K562 (cell line): ENCODE results near the gene KLK15. TPM values are rescaled to one million over a fixed set of nuclear protein-coding genes. Genes with fewer than 3 reads are reported as not detected.

Experiments
- CHD2 ChIP-seq: IDR thresholded peaks from 2 replicates; pipeline ENCODE4 v1.6.1; 2011; ENCODE audit warnings: low read depth, low read length
- ERF ChIP-seq: fragments of 450-650 bp; formaldehyde crosslinking; IDR thresholded peaks from 2 replicates; pipeline ENCODE4 v1.4.0; 2020; ENCODE audit warnings: mild to moderate bottlenecking, mixed read lengths
- NCOR1 ChIP-seq: fragments of 450-650 bp; IDR thresholded peaks from 2 replicates; pipeline ENCODE4 v1.6.1; 2016; ENCODE audit warnings: mild to moderate bottlenecking, moderate library complexity
- NONO ChIP-seq, 2 experiments: fragments of 200-400 bp in 1 of 2; fragments of 450-650 bp in 1 of 2; formaldehyde crosslinking in 1 of 2; IDR thresholded peaks; 2 replicates each; pipeline ENCODE4 v1.6.1; 2017; ENCODE audit warnings: low read depth in 2 of 2, mild to moderate bottlenecking in 2 of 2, moderate library complexity in 2 of 2, low read length in 1 of 2
- POLR2A ChIP-seq: fragments of 450-650 bp; conservative IDR thresholded peaks from 2 replicates; pipeline ENCODE4 v1.6.1; 2016
- PURB ChIP-seq: sonication (generic); formaldehyde crosslinking; IDR thresholded peaks from 2 replicates; pipeline ENCODE4 v1.9.0; 2021; ENCODE audit warnings: low read depth, mild to moderate bottlenecking, missing genetic modification reagents
- TAF1 ChIP-seq: IDR thresholded peaks from 2 replicates; pipeline ENCODE4 v1.6.1; 2011; ENCODE audit warnings: mild to moderate bottlenecking, low read length, moderate library complexity; ENCODE audit not compliant: insufficient read depth, control insufficient read depth, severe bottlenecking; ENCODE audit errors: extremely low read depth
- polyA plus RNA-seq, 8 experiments: library from polyadenylated mRNA; depleted of rRNA in 4 of 8; stranded (reverse) in 5 of 8; unstranded in 3 of 8; fragments of >200 nt; fragmentation: Nextera tagmentation in 2 of 8; fragmentation: Illumina TruSeq in 1 of 8; extraction: Ambion mirVana in 2 of 8; extraction: Trizol in 1 of 8; gene quantifications; 2 replicates each; pipeline versions ENCODE4 v1.2.1 to v1.2.3, GENCODE V29; 2011 to 2014; ENCODE audit warnings: inconsistent platforms in 1 of 8, missing spikeins in 1 of 8
- total RNA-seq, 7 experiments: library from RNA; depleted of rRNA in 6 of 7; stranded (reverse); fragments of >200 nt in 6 of 7; fragmentation: Illumina TruSeq in 2 of 7; extraction: Trizol in 2 of 7; gene quantifications; 2 replicates each; pipeline versions ENCODE4 v1.2.1 to v1.2.3, GENCODE V29; 2011 to 2021; ENCODE audit warnings: low replicate concordance in 1 of 7
- TF ChIP-seq, protein P1 (sequence below), 2 experiments: fragments of 450-650 bp; IDR thresholded peaks; 2 replicates each; pipeline ENCODE4 v1.6.1; 2016; ENCODE audit warnings: mild to moderate bottlenecking in 2 of 2, borderline replicate concordance in 1 of 2, low read depth in 1 of 2, moderate library complexity in 1 of 2
- TF ChIP-seq, protein P2 (sequence below): fragments of 450-650 bp; IDR thresholded peaks from 2 replicates; pipeline ENCODE4 v1.6.1; 2017; ENCODE audit warnings: antibody characterized with exemption, mild to moderate bottlenecking

Gene KLK15
- total and polyA plus RNA-seq, 9 of the 15 experiments (the other 6 are each of a cell fraction or from before 2014, with no cell fraction given): not detected

DNA sequence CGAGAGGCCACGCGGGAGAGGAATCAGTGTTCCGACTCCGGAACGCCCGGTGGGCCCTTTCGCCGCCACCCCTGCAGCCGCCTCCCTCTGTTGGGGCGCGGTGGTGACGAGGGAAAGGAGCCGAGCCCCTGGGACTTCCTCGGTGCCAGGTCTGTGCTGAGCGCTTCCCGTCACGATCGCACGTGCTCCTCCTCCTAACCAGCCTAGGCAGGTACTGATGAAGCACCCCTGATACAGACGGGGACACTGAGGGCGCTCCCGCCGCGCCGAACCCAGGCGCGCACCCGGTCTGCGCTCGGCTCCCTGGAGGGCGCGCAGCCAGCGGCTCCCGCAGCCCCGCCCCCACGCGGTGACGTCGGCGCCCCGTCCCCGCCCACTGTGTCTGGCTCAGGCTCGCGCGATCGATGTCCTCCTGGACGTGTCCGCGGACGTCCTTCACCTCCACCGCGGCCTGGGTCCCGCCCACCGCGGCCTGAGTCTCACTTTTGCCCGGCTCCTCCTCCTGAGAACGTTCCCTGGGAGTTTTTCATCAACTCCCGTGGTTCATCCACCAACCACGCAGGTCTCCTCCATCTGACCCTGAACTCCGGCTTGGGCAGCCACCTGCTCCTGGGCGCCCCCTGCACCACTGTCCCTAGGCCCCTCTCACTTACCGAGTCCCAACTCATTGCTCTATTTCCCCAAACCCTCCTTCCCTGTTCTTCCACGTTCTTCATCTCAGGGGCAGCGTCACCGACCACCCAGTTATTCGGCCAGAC, 2.6 kb upstream of the KLK15 start (continued):
- TF ChIP-seq, protein P1, sequence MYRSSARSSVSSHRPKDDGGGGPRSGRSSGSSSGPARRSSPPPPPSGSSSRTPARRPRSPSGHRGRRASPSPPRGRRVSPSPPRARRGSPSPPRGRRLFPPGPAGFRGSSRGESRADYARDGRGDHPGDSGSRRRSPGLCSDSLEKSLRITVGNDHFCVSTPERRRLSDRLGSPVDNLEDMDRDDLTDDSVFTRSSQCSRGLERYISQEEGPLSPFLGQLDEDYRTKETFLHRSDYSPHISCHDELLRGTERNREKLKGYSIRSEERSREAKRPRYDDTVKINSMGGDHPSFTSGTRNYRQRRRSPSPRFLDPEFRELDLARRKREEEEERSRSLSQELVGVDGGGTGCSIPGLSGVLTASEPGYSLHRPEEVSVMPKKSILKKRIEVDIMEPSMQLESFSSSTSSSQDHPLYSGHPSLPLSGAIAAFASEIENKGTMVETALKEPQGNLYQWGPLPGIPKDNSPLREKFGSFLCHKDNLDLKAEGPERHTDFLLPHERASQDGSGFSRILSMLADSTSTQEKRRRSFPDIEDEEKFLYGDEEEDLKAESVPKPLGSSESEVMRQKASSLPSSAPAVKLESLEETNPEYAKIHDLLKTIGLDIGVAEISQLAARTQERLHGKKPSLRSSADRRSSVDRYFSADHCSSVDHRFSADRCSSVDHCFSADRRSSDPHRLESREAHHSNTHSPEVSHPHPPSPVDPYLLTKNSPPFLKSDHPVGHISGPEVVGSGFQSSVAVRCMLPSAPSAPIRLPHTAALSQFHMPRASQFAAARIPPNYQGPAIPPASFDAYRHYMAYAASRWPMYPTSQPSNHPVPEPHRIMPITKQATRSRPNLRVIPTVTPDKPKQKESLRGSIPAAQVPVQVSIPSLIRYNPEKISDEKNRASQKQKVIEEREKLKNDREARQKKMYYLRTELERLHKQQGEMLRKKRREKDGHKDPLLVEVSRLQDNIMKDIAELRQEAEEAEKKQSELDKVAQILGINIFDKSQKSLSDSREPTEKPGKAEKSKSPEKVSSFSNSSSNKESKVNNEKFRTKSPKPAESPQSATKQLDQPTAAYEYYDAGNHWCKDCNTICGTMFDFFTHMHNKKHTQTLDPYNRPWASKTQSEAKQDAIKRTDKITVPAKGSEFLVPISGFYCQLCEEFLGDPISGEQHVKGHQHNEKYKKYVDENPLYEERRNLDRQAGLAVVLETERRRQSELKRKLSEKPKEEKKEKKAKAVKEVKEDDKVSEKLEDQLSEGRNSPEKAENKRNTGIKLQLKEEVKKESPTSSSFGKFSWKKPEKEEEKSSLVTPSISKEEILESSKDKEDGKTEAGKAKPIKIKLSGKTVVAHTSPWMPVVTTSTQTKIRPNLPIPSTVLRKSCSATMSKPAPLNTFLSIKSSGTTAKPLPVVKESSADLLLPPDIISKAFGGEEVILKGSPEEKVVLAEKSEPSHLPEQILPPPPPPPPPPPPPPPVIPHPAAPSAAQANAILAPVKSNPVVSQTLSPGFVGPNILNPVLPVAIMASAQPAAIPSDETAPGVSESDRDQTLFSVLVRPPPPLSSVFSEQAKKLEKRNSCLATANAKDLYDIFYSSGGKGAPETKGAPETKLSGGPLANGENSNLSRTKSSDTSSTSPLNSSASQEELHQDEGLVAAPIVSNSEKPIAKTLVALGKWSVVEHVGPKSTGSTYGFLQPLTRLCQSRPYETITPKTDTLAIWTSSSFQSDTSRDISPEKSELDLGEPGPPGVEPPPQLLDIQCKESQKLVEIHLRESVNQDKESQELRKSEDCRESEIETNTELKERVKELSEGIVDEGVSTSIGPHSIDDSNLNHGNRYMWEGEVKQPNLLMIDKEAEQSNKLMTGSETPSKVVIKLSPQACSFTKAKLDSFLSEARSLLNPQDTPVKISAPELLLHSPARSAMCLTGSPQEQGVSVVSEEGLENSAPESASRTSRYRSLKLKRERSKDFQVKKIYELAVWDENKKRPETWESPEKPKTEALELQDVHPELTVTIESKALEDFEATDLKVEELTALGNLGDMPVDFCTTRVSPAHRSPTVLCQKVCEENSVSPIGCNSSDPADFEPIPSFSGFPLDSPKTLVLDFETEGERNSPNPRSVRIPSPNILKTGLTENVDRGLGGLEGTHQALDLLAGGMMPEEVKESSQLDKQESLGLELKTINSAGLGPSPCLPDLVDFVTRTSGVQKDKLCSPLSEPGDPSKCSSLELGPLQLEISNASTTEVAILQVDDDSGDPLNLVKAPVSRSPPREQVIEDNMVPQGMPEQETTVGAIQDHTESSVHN (IDR thresholded peaks at IDR 0.05; ENCODE audit: borderline replicate concordance in 1 of 2, low read depth in 1 of 2): no peak
- peak; percentile 27 for TF ChIP-seq TAF1
- TF ChIP-seq, protein P2, sequence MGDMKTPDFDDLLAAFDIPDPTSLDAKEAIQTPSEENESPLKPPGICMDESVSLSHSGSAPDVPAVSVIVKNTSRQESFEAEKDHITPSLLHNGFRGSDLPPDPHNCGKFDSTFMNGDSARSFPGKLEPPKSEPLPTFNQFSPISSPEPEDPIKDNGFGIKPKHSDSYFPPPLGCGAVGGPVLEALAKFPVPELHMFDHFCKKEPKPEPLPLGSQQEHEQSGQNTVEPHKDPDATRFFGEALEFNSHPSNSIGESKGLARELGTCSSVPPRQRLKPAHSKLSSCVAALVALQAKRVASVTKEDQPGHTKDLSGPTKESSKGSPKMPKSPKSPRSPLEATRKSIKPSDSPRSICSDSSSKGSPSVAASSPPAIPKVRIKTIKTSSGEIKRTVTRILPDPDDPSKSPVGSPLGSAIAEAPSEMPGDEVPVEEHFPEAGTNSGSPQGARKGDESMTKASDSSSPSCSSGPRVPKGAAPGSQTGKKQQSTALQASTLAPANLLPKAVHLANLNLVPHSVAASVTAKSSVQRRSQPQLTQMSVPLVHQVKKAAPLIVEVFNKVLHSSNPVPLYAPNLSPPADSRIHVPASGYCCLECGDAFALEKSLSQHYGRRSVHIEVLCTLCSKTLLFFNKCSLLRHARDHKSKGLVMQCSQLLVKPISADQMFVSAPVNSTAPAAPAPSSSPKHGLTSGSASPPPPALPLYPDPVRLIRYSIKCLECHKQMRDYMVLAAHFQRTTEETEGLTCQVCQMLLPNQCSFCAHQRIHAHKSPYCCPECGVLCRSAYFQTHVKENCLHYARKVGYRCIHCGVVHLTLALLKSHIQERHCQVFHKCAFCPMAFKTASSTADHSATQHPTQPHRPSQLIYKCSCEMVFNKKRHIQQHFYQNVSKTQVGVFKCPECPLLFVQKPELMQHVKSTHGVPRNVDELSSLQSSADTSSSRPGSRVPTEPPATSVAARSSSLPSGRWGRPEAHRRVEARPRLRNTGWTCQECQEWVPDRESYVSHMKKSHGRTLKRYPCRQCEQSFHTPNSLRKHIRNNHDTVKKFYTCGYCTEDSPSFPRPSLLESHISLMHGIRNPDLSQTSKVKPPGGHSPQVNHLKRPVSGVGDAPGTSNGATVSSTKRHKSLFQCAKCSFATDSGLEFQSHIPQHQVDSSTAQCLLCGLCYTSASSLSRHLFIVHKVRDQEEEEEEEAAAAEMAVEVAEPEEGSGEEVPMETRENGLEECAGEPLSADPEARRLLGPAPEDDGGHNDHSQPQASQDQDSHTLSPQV: no peak
- TF ChIP-seq CHD2: peak; percentile 55
- peak; percentile 83 for TF ChIP-seq POLR2A
- TF ChIP-seq NONO (IDR thresholded peaks at IDR 0.05; ENCODE audit: low read depth in 2 of 2, low read length in 1 of 2): 0 out of 4 replicates have a peak, but pooled peaks of 1 of the 2 experiments have one; percentile 21
- TF ChIP-seq PURB (CRISPR knock-in tag): no peak
- TF ChIP-seq NCOR1: no peak
- TF ChIP-seq ERF (CRISPR knock-in tag): no peak
